Kidney capillary endothelial cell (primary cell): Measurements from ENCODE around the gene ESPN.
"Not testable (repeated sequence)": the region's sequence is repeated elsewhere in the genome, so short reads cannot be mapped to it uniquely, and the experiment has no call there.

ENCODE experiments used
- DNase-seq: peaks from one replicate; pipeline ENCODE4 v3.0.0-alpha.2; 2018; ENCODE audit warnings: low spot score

Gene ESPN, protein sequence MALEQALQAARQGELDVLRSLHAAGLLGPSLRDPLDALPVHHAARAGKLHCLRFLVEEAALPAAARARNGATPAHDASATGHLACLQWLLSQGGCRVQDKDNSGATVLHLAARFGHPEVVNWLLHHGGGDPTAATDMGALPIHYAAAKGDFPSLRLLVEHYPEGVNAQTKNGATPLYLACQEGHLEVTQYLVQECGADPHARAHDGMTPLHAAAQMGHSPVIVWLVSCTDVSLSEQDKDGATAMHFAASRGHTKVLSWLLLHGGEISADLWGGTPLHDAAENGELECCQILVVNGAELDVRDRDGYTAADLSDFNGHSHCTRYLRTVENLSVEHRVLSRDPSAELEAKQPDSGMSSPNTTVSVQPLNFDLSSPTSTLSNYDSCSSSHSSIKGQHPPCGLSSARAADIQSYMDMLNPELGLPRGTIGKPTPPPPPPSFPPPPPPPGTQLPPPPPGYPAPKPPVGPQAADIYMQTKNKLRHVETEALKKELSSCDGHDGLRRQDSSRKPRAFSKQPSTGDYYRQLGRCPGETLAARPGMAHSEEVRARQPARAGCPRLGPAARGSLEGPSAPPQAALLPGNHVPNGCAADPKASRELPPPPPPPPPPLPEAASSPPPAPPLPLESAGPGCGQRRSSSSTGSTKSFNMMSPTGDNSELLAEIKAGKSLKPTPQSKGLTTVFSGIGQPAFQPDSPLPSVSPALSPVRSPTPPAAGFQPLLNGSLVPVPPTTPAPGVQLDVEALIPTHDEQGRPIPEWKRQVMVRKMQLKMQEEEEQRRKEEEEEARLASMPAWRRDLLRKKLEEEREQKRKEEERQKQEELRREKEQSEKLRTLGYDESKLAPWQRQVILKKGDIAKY

DNA sequence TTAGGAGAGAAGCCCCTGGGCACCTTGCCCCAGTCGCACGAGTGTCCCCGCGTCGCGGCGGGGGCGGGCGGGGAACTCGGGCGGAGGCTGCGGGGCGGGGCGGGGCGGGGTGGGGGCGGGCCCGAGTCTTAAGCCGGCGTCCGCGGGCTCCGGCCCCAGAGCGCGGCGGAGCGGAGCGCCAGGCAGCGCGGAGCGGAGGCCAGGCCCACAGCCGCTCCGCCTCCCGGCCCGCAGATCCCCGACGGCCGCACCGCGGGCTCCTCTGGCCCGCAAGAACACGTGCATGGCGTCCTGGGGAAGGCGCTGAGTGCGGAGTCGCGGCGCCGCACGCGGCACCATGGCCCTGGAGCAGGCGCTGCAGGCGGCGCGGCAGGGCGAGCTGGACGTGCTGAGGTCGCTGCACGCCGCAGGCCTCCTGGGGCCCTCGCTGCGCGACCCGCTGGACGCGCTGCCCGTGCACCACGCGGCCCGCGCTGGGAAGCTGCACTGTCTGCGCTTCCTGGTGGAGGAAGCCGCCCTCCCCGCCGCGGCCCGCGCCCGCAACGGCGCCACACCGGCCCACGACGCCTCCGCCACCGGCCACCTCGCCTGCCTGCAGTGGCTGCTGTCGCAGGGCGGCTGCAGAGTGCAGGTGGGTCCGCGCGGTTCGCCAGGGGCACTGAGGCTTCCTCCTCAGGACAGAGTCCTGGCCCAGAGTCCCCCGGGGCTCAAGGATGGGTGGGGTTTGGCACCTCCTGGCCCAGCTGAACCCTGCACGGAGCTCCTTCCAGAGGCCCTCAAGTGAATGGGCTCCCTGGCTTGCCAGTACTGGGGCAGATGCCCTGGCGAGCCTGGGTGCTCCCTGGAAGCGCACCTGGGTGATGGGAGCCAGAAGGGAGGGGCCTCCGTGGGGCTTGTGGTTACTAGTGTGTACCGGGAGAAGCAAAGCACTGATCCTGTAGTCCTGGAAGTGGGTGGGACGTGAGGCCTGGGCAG, at the start of gene ESPN:
Gene ESPN, plus strand, starts transcription at position 158 of the 975 bp plus-strand sequence. Its CDS starts 180 bp downstream, at position 338.
- no peak for DNase-seq

DNA sequence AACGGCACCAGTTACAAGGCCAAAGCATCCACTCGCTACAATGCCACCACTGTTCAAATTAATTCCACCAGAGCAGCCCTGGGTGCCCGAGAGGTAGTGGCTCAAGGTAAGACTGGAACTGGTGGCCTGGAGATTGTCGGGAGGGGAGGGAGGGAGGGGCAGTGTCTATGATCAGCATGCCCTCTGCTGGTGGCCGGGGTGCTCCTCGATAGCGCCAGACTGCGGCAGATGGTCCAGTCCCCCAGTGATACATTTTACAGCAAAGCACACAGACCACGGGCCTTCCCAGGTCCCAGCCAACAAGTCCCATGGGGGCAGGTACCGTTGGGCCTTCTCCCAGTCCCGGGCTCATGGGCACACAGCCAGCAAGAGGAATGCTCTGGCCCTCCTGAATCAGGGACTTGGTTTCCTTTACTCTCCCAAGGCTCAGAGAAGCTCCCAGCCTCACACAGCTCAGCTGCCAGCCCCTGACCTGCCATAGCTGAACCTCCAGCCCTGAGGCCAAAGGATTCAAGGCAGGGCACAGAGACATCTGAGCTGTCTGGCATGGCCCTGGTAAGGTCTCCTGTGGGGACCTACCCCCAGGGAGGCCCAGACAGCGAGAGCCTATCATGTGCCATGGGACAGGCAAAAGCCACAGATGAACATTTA, 46.4 kb upstream of the ESPN start:
- DNase-seq = no peak

- DNase-seq = no peak
These were observed 44.5 kb upstream of the ESPN start for GRCh38 chr1:6380037-6380436.

DNA sequence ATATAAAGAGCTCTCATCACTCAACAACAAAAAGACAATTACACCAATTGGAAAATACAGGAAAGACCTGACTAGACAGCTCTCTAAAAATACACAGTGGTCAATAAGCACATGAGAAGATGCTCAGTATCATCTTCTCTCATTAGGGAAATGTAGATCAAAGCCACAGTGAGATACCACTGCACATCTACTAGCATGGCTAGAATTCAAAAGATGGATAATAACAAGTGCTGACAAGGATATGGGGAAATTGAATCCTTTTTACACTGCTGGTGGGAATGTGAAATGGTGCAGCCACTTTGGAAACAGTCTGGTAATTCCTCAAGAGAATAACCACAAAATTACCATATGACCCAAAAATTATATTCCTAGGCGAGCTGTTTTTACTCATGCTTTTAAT, 40.4 kb upstream of the ESPN start:
- DNase-seq = no peak

- DNase-seq = no peak
These were observed 39.6 kb upstream of the ESPN start for GRCh38 chr1:6384962-6385361.

DNA sequence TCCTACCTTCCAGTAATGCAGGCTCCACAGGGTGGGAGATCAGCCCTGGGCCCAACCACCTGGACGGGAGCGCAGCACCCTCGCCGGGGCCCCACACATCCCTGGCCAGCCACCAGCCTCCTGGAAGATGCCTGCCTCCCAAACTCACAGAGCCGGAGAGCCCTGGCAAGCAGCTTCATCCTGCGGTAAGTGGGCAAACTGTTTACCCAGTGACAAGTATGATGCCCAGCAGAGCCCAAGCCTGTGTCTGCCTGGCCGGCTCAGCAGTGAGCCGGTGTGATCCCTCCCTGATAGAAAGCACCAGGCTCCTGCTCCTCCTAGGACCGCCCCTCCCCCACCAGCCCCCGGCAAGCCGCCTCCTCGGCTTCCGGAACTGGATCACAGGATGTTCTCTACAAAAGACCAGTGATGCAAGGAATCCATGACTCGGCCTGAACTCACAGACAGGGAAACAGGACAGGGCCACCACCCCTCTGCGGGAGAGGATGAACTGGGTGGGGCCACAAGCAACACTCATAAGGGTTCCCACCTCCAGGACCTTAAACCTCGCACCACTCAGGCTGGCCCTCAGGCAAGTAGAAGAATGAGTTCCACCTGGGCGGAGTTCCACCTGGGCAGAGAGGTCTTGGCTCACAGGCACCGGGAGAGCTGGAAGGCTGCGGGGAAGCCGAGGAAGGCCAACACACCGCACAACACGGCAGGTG, 38.9 kb upstream of the ESPN start:
- DNase-seq = peak; percentile 96

- DNase-seq = no peak
These were observed 38.1 kb upstream of the ESPN start for GRCh38 chr1:6386371-6386949.

- DNase-seq = no peak
These were observed 34.6 kb upstream of the ESPN start for GRCh38 chr1:6389971-6390370.

DNA sequence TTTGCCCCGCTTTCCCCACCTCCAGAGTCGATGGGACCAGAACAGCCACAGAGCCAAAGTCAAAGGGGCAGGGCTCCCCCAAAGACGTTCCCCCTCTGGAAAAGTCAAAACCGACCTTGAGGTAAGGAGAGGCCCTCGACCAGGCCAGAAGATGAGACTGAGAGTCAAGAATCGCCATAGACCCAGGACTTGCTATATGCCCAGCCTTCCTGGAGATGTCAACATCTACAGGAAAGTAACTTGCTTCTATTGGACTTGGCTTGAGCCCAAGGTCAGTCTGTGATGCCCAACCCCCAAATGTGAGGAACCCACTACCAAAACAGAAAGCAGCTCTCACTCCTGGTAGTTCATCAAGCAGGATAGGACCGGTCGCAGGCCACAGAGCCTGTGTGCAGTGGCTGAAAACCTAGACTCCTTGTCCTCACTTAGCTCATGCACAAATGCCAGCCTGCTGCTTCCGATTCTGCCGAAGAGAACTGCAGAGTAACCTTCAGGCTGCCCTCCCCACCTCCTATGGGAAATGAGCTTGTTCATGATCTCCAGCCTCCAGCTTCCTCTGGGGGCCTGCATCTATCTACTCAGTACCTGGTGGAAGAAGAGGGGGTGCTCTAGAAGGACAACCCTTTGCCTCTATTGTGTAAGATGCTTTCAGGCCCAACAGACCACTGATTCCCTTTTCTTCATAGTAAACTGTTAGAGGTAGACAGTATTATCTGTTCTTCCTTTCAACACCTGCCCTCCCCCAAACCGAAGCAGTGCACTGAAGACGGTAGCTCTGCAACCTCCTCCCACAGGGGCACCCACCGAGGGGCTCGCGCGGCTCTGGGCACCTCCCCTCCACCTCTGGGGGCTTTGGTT, 32.4 kb upstream of the ESPN start:
- no peak for DNase-seq

GRCh38 chr1:6392809-6393399, 31.7 kb upstream of the ESPN start:
- DNase-seq = no peak

DNA sequence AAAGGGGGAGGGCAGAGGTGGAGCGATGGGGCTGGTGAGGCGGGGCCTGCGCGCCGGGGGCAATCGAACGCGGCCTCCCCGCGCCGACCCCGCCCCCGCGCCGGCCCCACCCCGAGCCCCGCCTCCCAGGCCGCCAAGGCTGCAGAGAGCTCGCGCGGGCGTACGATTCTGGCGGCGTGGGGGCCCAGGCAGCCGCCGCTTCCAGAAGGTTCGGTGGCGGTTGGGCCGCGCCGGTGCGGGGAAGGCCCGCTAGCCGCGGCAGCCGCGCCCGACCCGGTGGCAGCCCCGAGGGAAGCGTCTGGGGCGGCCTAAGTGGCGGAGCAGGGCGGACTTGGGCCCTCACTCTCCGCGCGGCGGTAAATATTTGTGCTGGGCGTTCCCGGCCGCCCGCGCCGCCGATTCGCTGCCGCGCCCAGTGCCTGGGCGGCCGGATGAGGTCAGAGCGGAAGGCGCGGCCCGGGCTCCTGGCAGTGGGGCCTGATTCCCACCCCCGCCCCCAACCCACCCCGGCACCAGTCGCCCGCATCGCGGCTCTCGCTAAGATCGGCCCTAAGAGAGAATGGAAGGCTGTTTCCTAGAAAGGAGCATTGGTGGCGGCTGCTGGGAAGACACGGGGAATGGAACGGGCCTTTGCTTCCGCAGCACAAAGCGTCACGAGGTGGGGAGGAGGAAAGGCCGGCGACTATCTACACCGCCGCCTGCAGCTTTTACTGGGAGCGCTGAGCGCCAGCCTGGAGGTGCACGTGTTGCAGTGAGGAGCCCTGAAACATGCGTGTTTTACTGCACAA, 31.0 kb upstream of the ESPN start, which contains the start of gene ACOT7:
Gene ACOT7, minus strand, starts transcription at position 368 of the 788 bp plus-strand sequence. CDS start 368 bp downstream, outside the sequence.
- peak; percentile 86 for DNase-seq

DNA sequence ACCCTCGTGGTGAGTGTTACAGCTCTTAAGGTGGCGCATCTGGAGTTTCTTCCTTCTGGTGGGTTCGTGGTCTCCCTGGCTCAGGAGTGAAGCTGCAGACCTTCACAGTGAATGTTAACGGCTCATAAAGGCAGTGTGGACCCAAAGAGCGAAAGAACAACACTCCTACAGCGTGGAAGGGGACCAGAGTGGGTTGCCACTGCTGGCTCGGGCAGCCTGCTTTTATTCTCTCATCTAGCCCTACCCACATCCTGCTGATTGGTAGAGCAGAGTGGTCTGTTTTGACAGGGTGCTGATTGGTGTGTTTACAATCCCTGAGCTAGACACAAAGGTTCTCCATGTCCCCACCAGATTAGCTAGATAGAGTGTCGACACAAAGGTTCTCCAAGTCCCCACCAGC, 29.4 kb upstream of the ESPN start:
- not testable (repeated sequence) for DNase-seq

- not testable (repeated sequence) for DNase-seq
These were observed 28.8 kb upstream of the ESPN start for GRCh38 chr1:6395781-6396244.

- no peak for DNase-seq
These were observed 27.6 kb upstream of the ESPN start for GRCh38 chr1:6396998-6397397.

GRCh38 chr1:6397844-6398441, 26.6 kb upstream of the ESPN start:
- DNase-seq = no peak

DNA sequence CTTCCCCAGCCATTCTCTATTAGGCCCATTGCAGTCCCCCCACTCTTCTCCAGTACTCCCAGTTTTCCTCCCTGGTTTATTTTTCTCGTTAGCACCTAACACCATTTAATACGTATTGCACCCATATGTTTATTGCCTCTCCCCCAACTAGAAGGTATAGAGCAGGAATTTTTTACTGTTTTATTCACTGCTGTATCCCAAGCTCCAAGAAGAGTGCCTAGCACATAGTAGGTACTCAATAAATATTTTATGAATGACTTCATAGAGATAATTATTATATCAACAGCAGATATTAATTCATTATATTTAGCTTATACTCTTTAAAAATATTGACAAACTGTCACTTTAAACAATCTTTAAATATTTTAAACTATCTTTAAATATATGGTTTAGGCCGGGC, 25.3 kb upstream of the ESPN start:
- no peak for DNase-seq

DNA sequence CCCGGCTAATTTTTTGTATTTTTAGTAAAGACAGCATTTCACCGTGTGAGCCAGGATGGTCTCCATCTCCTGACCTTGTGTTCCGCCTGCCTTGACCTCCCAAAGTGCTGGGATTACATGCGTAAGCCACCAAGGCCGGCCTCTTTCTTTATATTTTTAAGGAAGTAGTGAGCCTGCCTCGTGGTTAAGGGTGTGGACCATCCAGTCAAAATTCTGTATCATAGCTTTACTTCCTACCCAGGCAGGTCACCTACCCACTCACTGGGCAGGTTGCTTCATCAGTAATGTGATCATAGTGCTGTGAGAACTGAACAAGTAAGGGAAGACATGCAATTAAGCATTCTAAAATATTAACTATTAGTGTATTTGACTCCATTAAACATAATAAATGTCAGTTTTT, 22.9 kb upstream of the ESPN start:
- no peak for DNase-seq

DNA sequence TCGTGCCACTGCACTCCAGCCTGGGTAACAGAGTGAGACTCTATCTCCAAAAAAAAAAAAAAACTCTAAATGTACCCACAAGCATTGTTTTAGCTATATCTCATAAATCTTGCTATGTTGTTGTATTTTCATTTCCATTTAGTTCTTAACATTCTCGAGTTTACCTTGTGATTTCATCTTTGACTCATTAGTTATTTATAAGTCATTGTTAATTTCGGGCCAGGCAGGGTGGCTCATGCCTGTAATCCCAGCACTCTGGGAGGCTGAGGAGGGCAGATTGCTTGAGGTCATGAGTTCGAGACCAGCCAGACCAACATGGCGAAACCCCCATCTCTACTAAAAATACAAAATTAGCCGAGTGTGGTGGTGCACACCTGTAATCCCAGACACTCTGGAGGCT, 16.6 kb upstream of the ESPN start:
- DNase-seq = no peak
